Measurements from ENCODE around the gene PAK6.

PAK6 gene

GRCh38 chr15:40278026-40278425, 39.2 kb downstream of the PAK6 start:
- DNase-seq: no peak

GRCh38 chr15:40279437-40280141, 40.7 kb downstream of the PAK6 start:
- peak; percentile 7 for DNase-seq

GRCh38 chr15:40280260-40281056, 41.6 kb downstream of the PAK6 start:
- no peak for DNase-seq

- no peak for DNase-seq
Observed at GRCh38 chr15:40281057-40281800, 42.4 kb downstream of the PAK6 start.

- DNase-seq: no peak
Observed at GRCh38 chr15:40281801-40282146, 42.9 kb downstream of the PAK6 start.

GRCh38 chr15:40282147-40282868, 43.4 kb downstream of the PAK6 start:
- peak; percentile 13 for DNase-seq

GRCh38 chr15:40282869-40283614, 44.2 kb downstream of the PAK6 start, which contains the start of gene ANKRD63:
TSS of gene ANKRD63 (minus strand) at chr15:40283064. CDS start at chr15:40282586, 478 bp downstream.
- peak; percentile 13 for DNase-seq

- DNase-seq: no peak
Observed at GRCh38 chr15:40283615-40284300, 44.9 kb downstream of the PAK6 start.

- no peak for DNase-seq
Observed at GRCh38 chr15:40285151-40285550, 46.3 kb downstream of the PAK6 start.

GRCh38 chr15:40285554-40286011, 46.7 kb downstream of the PAK6 start:
- DNase-seq: no peak

- no peak for DNase-seq
Observed at GRCh38 chr15:40286061-40286532, 47.2 kb downstream of the PAK6 start.

- DNase-seq: no peak
Observed at GRCh38 chr15:40286794-40287193, 47.9 kb downstream of the PAK6 start.

GRCh38 chr15:40287505-40287904, 48.6 kb downstream of the PAK6 start:
- DNase-seq: no peak

- no peak for DNase-seq
Observed at GRCh38 chr15:40287968-40288367, 49.1 kb downstream of the PAK6 start.

- peak; percentile 7 for DNase-seq
Observed at GRCh38 chr15:40289140-40289775, 50.4 kb downstream of the PAK6 start.

- no peak for DNase-seq
Observed at GRCh38 chr15:40290545-40290917, 51.7 kb downstream of the PAK6 start.

- DNase-seq: peak; percentile 10
Observed at GRCh38 chr15:40290918-40291574, 52.2 kb downstream of the PAK6 start.

GRCh38 chr15:40292246-40292645, 53.4 kb downstream of the PAK6 start:
- no peak for DNase-seq

- DNase-seq: no peak
Observed at GRCh38 chr15:40293006-40293405, 54.1 kb downstream of the PAK6 start.
